B cell (primary cell): Measurements from ENCODE around the gene DISP2. TPM values are rescaled to one million over a fixed set of nuclear protein-coding genes. Genes with fewer than 3 reads are reported as not detected.

Experiments used
- ATAC-seq: fragments of 200-7000 bp; cut with Tn5 transposase; one replicate; pipeline ENCODE4 v1.10.0; 2021; ENCODE audit warnings: low read depth, mild to moderate bottlenecking, moderate number of reproducible peaks, moderate library complexity
- CTCF ChIA-PET: fragments of 350-600 bp; sonication (Branson Sonifier 250); formaldehyde crosslinking; loops from one replicate; lab custom pipeline; 2021; ENCODE audit warnings: antibody characterized with exemption, inconsistent platforms; lab: Charles Lee
- POLR2A ChIA-PET: fragments of 350-600 bp; sonication (Branson Sonifier 250); formaldehyde crosslinking; loops from one replicate; lab custom pipeline; 2021; ENCODE audit warnings: antibody characterized with exemption; lab: Charles Lee
- DNase-seq: peaks from one replicate; pipeline ENCODE4 v3.0.0; 2013
- H2AFZ ChIP-seq: 2 replicates; pipeline ENCODE4 v1.6.1; 2012; ENCODE audit warnings: mild to moderate bottlenecking, low read depth, low read length; ENCODE audit not compliant: insufficient read depth, poor library complexity, severe bottlenecking
- H3K27ac ChIP-seq, 2 donors: 1 replicate in 1 of 2; 2 replicates in 1 of 2; pipeline ENCODE4 v1.5.1; 2012 to 2013; ENCODE audit warnings: low read length in 2 of 2, mild to moderate bottlenecking in 2 of 2, moderate library complexity in 1 of 2
- H3K27me3 ChIP-seq, 4 experiments: fragments of 200-600 bp in 1 of 4; sonication (generic) in 1 of 4; replicated peaks in 1 of 4; 1 replicate in 2 of 4; 2 replicates in 2 of 4; pipeline versions ENCODE4 v1.6.1 to v1.7.0; 2013 to 2016; ENCODE audit warnings: low read length in 3 of 4, mild to moderate bottlenecking in 2 of 4, mixed read lengths in 1 of 4, moderate library complexity in 1 of 4; ENCODE audit not compliant: insufficient read depth in 4 of 4, control insufficient read depth in 3 of 4; ENCODE audit errors: control extremely low read depth in 1 of 4
- H3K36me3 ChIP-seq, 2 experiments: replicated peaks in 1 of 2; 1 replicate in 1 of 2; 2 replicates in 1 of 2; pipeline versions ENCODE4 v1.6.1 to v1.7.1; 2013; ENCODE audit warnings: low read length in 1 of 2; ENCODE audit not compliant: insufficient read depth in 2 of 2, control insufficient read depth in 1 of 2; ENCODE audit errors: control extremely low read depth in 1 of 2, extremely low read depth in 1 of 2
- H3K4me1 ChIP-seq, 2 donors: fragments of 200-600 bp in 1 of 2; sonication (generic) in 1 of 2; 1 replicate in 1 of 2; 2 replicates in 1 of 2; pipeline versions ENCODE4 v1.5.1 to v1.6.1; 2013 to 2017; ENCODE audit warnings: low read length in 2 of 2; ENCODE audit not compliant: control insufficient read depth in 2 of 2, insufficient read depth in 2 of 2
- H3K4me2 ChIP-seq: replicated peaks from 2 replicates; pipeline ENCODE3; 2012; ENCODE audit warnings: mild to moderate bottlenecking, low read depth, low read length; ENCODE audit not compliant: poor library complexity, severe bottlenecking
- H3K4me3 ChIP-seq, 5 experiments: fragments of 200-600 bp in 1 of 5; sonication (generic) in 1 of 5; 1 replicate in 3 of 5; 2 replicates in 2 of 5; pipeline versions ENCODE4 v1.5.1 to v1.7.0; 2011 to 2016; ENCODE audit warnings: low read length in 4 of 5, mild to moderate bottlenecking in 4 of 5, low read depth in 2 of 5, control low read depth in 1 of 5, moderate library complexity in 1 of 5; ENCODE audit not compliant: insufficient read depth in 1 of 5; ENCODE audit errors: control extremely low read depth in 1 of 5, extremely low read depth in 1 of 5
- H3K79me2 ChIP-seq: fragments of 200-600 bp; sonication (generic); one replicate; pipeline ENCODE4 v1.6.0; 2016; ENCODE audit warnings: low read length; ENCODE audit not compliant: control insufficient read depth, insufficient read depth
- H3K9ac ChIP-seq: fragments of 200-600 bp; sonication (generic); 2 replicates; pipeline ENCODE4 v1.6.1; 2017; ENCODE audit warnings: mild to moderate bottlenecking, low read length, moderate library complexity
- H3K9me3 ChIP-seq, 3 donors: one replicate each; pipeline versions ENCODE4 v1.6.1 to v1.7.1; 2013; ENCODE audit warnings: low read length in 2 of 3; ENCODE audit not compliant: control insufficient read depth in 2 of 3, insufficient read depth in 1 of 3; ENCODE audit errors: control extremely low read depth in 1 of 3
- H4K20me1 ChIP-seq: 2 replicates; pipeline ENCODE4 v1.6.0; 2012; ENCODE audit warnings: mild to moderate bottlenecking, low read length; ENCODE audit not compliant: insufficient read depth, control insufficient read depth, poor library complexity, severe bottlenecking
- H3K27ac Mint-ChIP-seq: one replicate; pipeline ENCODE4 v1.8.0; 2021; ENCODE audit warnings: mixed read lengths
- H3K27me3 Mint-ChIP-seq: one replicate; pipeline ENCODE4 v1.8.0; 2021; ENCODE audit warnings: mixed read lengths
- H3K4me1 Mint-ChIP-seq: one replicate; pipeline ENCODE4 v1.8.0; 2021; ENCODE audit warnings: mixed read lengths
- H3K4me3 Mint-ChIP-seq: one replicate; pipeline ENCODE4 v1.8.0; 2021; ENCODE audit warnings: mixed read lengths
- H3K9me3 Mint-ChIP-seq: one replicate; pipeline ENCODE4 v1.8.0; 2022; ENCODE audit warnings: mixed read lengths; ENCODE audit not compliant: insufficient read depth
- EZH2 ChIP-seq: IDR thresholded peaks from 2 replicates; pipeline ENCODE4 v1.6.1; 2012; ENCODE audit warnings: borderline replicate concordance, low read depth, mild to moderate bottlenecking, moderate library complexity, low read length; ENCODE audit not compliant: insufficient read depth, poor library complexity, severe bottlenecking
- WGBS: methylation state at CpG from one replicate; pipeline ENCODE4 v1.1.5; 2013; ENCODE audit warnings: missing lambda C conversion rate; ENCODE audit not compliant: insufficient coverage; 5-methylcytosine and 5-hydroxymethylcytosine counted together
- intact Hi-C: fragments of 100-400 bp; cut with micrococcal nuclease; formaldehyde crosslinking; loops from one replicate; pipeline ENCODE4 v1.10.0; 2022
- polyA plus RNA-seq: library from polyadenylated mRNA; depleted of rRNA; stranded (reverse); fragments of >200 nt; gene quantifications from 2 replicates; pipeline ENCODE4 v1.2.3, GENCODE V29; 2012
- total RNA-seq, 2 donors: library from RNA; stranded (reverse); fragments of 120-200 nt in 1 of 2; gene quantifications; 1 replicate in 1 of 2; 2 replicates in 1 of 2; pipeline versions ENCODE4 v1.2.3 to v1.2.4, GENCODE V29; 2013 to 2022
- TF ChIP-seq, protein P1 (sequence below): fragments of 200-600 bp; IDR thresholded peaks from one replicate; pipeline ENCODE4 v1.8.0; 2022; ENCODE audit warnings: antibody characterized with exemption, mild to moderate bottlenecking

Gene DISP2
- total and polyA plus RNA-seq, 2 donors (not counting 1 experiment from before 2014, with no cell fraction given) = 0.13 to 0.71 TPM

DNA sequence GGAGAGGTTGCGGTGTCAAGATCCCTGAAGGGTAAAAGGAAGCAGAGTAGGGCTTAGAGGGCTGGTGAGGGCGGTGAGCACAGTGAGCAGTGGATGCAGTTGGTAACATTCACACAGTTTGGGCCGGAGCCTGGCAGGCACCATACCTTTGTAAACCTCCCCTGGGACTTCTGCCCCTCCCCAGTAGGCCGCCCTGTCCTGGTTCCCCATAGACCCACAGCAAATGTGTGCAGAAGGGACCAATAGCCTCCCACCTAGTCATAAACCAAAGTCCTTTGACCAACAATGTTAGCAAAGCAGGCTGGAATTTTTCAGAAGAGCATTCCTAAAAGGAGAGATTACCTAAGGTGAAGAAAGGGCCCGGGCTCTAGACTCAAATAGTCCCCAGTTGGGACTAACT, 8.9 kb upstream of the DISP2 start:
- POLR2A ChIA-PET = no interaction called here
- Histone ChIP-seq H3K4me2 (no peak overlapping the region), H3K9me3 (no peaks in the 10 kb centered on the region), H3K27me3 (no peaks in the 10 kb centered on the region), H3K4me1 (no peaks in the 10 kb centered on the region), H3K9ac (no peak overlapping the region), H3K79me2 (no peaks in the 10 kb centered on the region), H2AFZ (no peak overlapping the region), H3K27ac (no peak overlapping the region), H3K36me3 (no peaks in the 10 kb centered on the region), H3K4me3 (no peak overlapping the region), H4K20me1 (no peaks in the 10 kb centered on the region)
- intact Hi-C loops = no loop called here
- ATAC-seq (no peak), DNase-seq (no peak)
- Mint-ChIP-seq H3K4me1 (no peaks in the 10 kb centered on the region), H3K4me3 (no peak overlapping the region), H3K9me3 (no peaks in the 10 kb centered on the region), H3K27me3 (no peaks in the 10 kb centered on the region), H3K27ac (no peak overlapping the region)
- CTCF ChIA-PET = interaction anchor here (1.5 to 15.0 kb wide), 3 partner anchors 8 to 73 kb away, joined by 3 to 308 read pairs (median 3); no protein-coding TSS in a partner anchor
- WGBS = 83% methylated on average over 2 of the region's 5 CpGs
- TF ChIP-seq, protein P1, sequence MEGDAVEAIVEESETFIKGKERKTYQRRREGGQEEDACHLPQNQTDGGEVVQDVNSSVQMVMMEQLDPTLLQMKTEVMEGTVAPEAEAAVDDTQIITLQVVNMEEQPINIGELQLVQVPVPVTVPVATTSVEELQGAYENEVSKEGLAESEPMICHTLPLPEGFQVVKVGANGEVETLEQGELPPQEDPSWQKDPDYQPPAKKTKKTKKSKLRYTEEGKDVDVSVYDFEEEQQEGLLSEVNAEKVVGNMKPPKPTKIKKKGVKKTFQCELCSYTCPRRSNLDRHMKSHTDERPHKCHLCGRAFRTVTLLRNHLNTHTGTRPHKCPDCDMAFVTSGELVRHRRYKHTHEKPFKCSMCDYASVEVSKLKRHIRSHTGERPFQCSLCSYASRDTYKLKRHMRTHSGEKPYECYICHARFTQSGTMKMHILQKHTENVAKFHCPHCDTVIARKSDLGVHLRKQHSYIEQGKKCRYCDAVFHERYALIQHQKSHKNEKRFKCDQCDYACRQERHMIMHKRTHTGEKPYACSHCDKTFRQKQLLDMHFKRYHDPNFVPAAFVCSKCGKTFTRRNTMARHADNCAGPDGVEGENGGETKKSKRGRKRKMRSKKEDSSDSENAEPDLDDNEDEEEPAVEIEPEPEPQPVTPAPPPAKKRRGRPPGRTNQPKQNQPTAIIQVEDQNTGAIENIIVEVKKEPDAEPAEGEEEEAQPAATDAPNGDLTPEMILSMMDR = no peak
- no peak for TF ChIP-seq EZH2

DNA sequence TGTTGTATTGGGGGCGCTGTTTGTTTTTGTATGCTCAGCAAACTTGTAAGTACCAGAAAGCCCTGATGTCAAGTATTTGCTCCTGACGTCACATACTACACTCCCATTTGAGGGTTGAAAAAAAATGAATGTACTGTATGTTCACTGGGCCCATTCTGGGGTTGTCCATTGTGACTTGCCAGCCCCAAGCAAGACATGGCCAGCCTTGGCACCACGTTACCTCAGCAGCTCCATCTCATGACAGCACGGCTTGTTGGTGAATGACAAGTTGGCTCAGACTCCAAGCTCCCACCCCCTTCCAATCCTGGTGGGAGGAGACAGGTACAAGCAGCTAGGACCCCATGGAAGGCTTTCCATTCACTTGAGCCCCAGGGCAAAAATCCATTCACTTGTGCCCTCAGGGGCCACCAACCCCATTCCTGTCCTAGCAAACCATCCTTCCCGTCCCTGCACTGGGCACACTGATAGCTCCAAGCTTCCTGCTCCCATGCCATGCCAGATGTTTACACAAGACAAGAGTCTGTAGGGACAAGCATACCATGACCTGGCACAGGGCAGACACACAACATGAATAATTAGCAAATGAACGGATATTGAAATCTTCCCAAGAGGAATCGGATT, 5.6 kb upstream of the DISP2 start:
- Mint-ChIP-seq H3K27ac (no peak overlapping the region), H3K4me3 (no peak overlapping the region), H3K4me1 (peaks cover 3% of the 10 kb centered on the region), H3K27me3 (peaks cover 8% of the 10 kb centered on the region), H3K9me3 (no peaks in the 10 kb centered on the region)
- Histone ChIP-seq H2AFZ (no peak overlapping the region), H3K27ac (no peak overlapping the region), H3K36me3 (no peaks in the 10 kb centered on the region), H4K20me1 (no peaks in the 10 kb centered on the region), H3K9me3 (no peaks in the 10 kb centered on the region), H3K27me3 (peaks cover 0 to 6% (median 0%) of the 10 kb centered on the region in 4 experiments), H3K79me2 (peaks cover 2% of the 10 kb centered on the region), H3K4me3 (no peak overlapping the region), H3K4me2 (no peak overlapping the region), H3K9ac (no peak overlapping the region), H3K4me1 (peaks cover 0 to under 1% of the 10 kb centered on the region in 2 donors)
- TF ChIP-seq EZH2 = no peak
- TF ChIP-seq, protein P1 = no peak
- intact Hi-C loops = no loop called here
- DNase-seq (no peak), ATAC-seq (no peak)
- ChIA-PET POLR2A (no interaction called here), CTCF (interaction anchor here (1.0 to 1.3 kb wide), 2 partner anchors 11 to 15 kb away, joined by 3 read pairs; partner anchors contain the start of gene CCDC9B)
- WGBS = 71% methylated on average over 3 of the region's 7 CpGs
